ENCODE data around the gene PKN2. TPM values are rescaled to one million over a fixed set of nuclear protein-coding genes. Genes with fewer than 3 reads are reported as not detected.

PKN2 gene
- total and polyA plus RNA-seq, 2 donors (not counting 1 experiment from before 2014, with no cell fraction given) = 11.9 to 51.6 TPM

- no peak for ATAC-seq (ENCODE audit: low read depth)
- Histone ChIP-seq H3K9ac (ENCODE audit: low read length) (no peak overlapping the region), H4K20me1 (ENCODE audit: control insufficient read depth, insufficient read depth, low read length, poor library complexity, severe bottlenecking) (no peaks in the 10 kb centered on the region), H3K79me2 (ENCODE audit: control insufficient read depth, insufficient read depth, low read length) (peaks cover 5% of the 10 kb centered on the region), H3K9me3 (ENCODE audit: control extremely low read depth in 1 of 3, control insufficient read depth in 2 of 3, insufficient read depth in 1 of 3, low read length in 2 of 3) (no peaks in the 10 kb centered on the region), H3K27ac (ENCODE audit: low read length in 2 of 2) (no peak overlapping the region), H3K4me1 (ENCODE audit: control insufficient read depth in 2 of 2, insufficient read depth in 2 of 2, low read length in 2 of 2) (no peaks in the 10 kb centered on the region), H3K36me3 (replicated peaks in 1 of 2; ENCODE audit: control extremely low read depth in 1 of 2, control insufficient read depth in 1 of 2, extremely low read depth in 1 of 2, insufficient read depth in 2 of 2, low read length in 1 of 2) (peaks cover 6 to 41% of the 10 kb centered on the region in 2 experiments), H3K4me3 (ENCODE audit: control extremely low read depth in 1 of 5, extremely low read depth in 1 of 5, insufficient read depth in 1 of 5, low read depth in 2 of 5, low read length in 4 of 5) (no peak overlapping the region), H3K4me2 (replicated peaks; ENCODE audit: low read depth, low read length, poor library complexity, severe bottlenecking) (no peak overlapping the region), H3K27me3 (replicated peaks in 1 of 4; ENCODE audit: control extremely low read depth in 1 of 4, control insufficient read depth in 3 of 4, insufficient read depth in 4 of 4, low read length in 3 of 4) (no peaks in the 10 kb centered on the region), H2AFZ (ENCODE audit: insufficient read depth, low read depth, low read length, poor library complexity, severe bottlenecking) (no peak overlapping the region)
- Mint-ChIP-seq H3K4me3 (no peak overlapping the region), H3K27me3 (no peaks in the 10 kb centered on the region), H3K27ac (no peak overlapping the region), H3K4me1 (peaks cover 2% of the 10 kb centered on the region), H3K9me3 (ENCODE audit: insufficient read depth) (no peaks in the 10 kb centered on the region)
- DNase-seq = no peak
- TF ChIP-seq EZH2 (IDR thresholded peaks at IDR 0.05; ENCODE audit: borderline replicate concordance, insufficient read depth, low read depth, low read length, poor library complexity, severe bottlenecking) (no peak), CTCF (IDR thresholded peaks at IDR 0.05) (no peak)
- intact Hi-C loops (cut with micrococcal nuclease) = no loop called here
- CTCF ChIA-PET = no interaction called here
- POLR2A ChIA-PET = no interaction called here
Measured at GRCh38 chr1:88768187-88768586, 84.1 kb downstream of the PKN2 start.

- H3K27ac Mint-ChIP-seq = no peak overlapping the region
- intact Hi-C loops (cut with micrococcal nuclease) = no loop called here
- Histone ChIP-seq H4K20me1 (ENCODE audit: control insufficient read depth, insufficient read depth, low read length, poor library complexity, severe bottlenecking) (no peaks in the 10 kb centered on the region), H3K4me2 (replicated peaks; ENCODE audit: low read depth, low read length, poor library complexity, severe bottlenecking) (no peak overlapping the region), H3K4me3 (ENCODE audit: control extremely low read depth in 1 of 5, extremely low read depth in 1 of 5, insufficient read depth in 1 of 5, low read depth in 2 of 5, low read length in 4 of 5) (no peak overlapping the region), H2AFZ (ENCODE audit: insufficient read depth, low read depth, low read length, poor library complexity, severe bottlenecking) (no peak overlapping the region), H3K79me2 (ENCODE audit: control insufficient read depth, insufficient read depth, low read length) (peaks cover 5% of the 10 kb centered on the region), H3K9me3 (ENCODE audit: control extremely low read depth in 1 of 3, control insufficient read depth in 2 of 3, insufficient read depth in 1 of 3, low read length in 2 of 3) (no peaks in the 10 kb centered on the region), H3K36me3 (replicated peaks in 1 of 2; ENCODE audit: control extremely low read depth in 1 of 2, control insufficient read depth in 1 of 2, extremely low read depth in 1 of 2, insufficient read depth in 2 of 2, low read length in 1 of 2) (peaks cover 7 to 44% of the 10 kb centered on the region in 2 experiments), H3K4me1 (ENCODE audit: control insufficient read depth in 2 of 2, insufficient read depth in 2 of 2, low read length in 2 of 2) (no peaks in the 10 kb centered on the region), H3K9ac (ENCODE audit: low read length) (no peak overlapping the region), H3K27me3 (replicated peaks in 1 of 4; ENCODE audit: control extremely low read depth in 1 of 4, control insufficient read depth in 3 of 4, insufficient read depth in 4 of 4, low read length in 3 of 4) (no peaks in the 10 kb centered on the region), H3K27ac (ENCODE audit: low read length in 2 of 2) (no peak overlapping the region)
- H3K4me1 Mint-ChIP-seq = no peaks in the 10 kb centered on the region
- TF ChIP-seq EZH2 (IDR thresholded peaks at IDR 0.05; ENCODE audit: borderline replicate concordance, insufficient read depth, low read depth, low read length, poor library complexity, severe bottlenecking) = no peak
- H3K9me3 Mint-ChIP-seq (ENCODE audit: insufficient read depth) = no peaks in the 10 kb centered on the region
- POLR2A ChIA-PET = no interaction called here
- DNase-seq (no peak), ATAC-seq (ENCODE audit: low read depth) (no peak)
- CTCF ChIA-PET = no interaction called here
- 89% methylated on average over 3 of the region's 5 CpGs for WGBS (ENCODE audit: insufficient coverage)
- H3K4me3 Mint-ChIP-seq = no peak overlapping the region
- H3K27me3 Mint-ChIP-seq = no peaks in the 10 kb centered on the region
Measured at GRCh38 chr1:88768816-88769215, 84.7 kb downstream of the PKN2 start.
